ENCODE measurements around the gene PRKCG.
"Not testable (repeated sequence)": the region's sequence is repeated elsewhere in the genome, so short reads cannot be mapped to it uniquely, and the experiment has no call there.

PRKCG gene

GRCh38 chr19:53942001-53942786 lies 60.2 kb downstream of the PRKCG start:
- DNase-seq, result peak in 3 of 56 donors; percentile 6 to 58 (median 26)

- DNase-seq, result no peak
Measured at GRCh38 chr19:53944416-53944815, 62.4 kb downstream of the PRKCG start.

- no peak for DNase-seq
Measured at GRCh38 chr19:53944933-53945332, 62.9 kb downstream of the PRKCG start.

- peak in 5 of 56 donors; percentile 8 to 34 (median 18) for DNase-seq
Measured at GRCh38 chr19:53945441-53945840, 63.4 kb downstream of the PRKCG start.

GRCh38 chr19:53945998-53946397 lies 64.0 kb downstream of the PRKCG start:
- DNase-seq, result no peak

GRCh38 chr19:53947624-53948023 lies 65.6 kb downstream of the PRKCG start:
- no peak for DNase-seq

- not testable (repeated sequence) for DNase-seq
Measured at GRCh38 chr19:53948611-53949010, 66.6 kb downstream of the PRKCG start.

GRCh38 chr19:53951436-53951835 lies 69.4 kb downstream of the PRKCG start:
- no peak for DNase-seq

GRCh38 chr19:53951947-53952346 lies 70.0 kb downstream of the PRKCG start:
- DNase-seq, result no peak

GRCh38 chr19:53953383-53953782 lies 71.4 kb downstream of the PRKCG start:
- no peak for DNase-seq

Measured in amygdala (tissue), 56 donors.